ENCODE results near the gene CYFIP2.

CYFIP2 gene

DNA sequence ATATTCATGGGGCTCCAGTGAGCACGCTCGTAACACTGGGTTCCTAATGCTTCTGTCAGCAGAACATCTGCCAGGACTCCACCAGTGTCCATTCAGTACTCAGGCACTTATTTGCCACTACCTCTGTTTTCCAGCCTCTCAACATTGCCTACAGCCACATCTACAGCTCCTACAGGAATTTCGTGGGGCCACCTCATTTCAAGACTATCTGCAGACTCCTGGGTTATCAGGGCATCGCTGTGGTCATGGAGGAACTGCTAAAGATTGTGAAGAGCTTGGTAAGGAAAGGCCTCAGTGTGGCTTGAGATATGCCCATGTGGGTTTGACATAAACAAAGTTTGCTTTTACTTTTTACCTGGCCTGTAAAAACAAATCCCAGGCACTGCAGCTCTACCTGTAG, 92.9 kb downstream of the CYFIP2 start:
- no peak for DNase-seq (ENCODE audit: low spot score)

DNA sequence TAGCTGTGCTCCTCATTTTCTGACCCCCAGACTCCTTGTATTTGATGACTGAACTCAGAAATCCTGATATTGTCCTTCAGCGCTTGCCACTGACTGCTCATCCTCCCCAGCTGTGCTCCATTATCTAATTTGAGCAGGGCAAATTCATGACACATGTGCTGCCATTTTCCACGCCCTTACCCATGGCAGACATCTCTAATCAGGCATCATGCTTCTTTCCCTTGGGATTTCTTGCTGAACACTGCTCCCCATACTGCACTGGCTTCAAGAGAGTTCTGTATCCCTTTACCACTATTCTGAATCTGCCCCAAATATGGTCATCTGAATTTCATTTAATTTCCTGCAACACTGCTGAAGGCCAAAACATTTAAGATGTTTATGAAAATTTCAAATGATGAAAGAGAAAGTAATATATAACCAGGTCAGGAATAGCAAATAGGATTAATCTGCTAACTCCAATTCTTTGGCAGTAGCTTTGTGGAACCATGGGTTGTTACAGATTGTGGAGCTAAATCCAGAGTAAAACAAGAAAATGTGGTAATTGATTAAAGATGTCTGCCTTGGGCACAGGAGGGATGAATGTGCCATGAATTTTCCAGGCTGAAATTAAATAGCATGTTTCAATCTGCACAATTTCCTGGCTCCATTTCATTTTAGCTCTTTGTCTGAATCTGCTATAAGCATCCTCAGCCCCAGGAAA, 93.6 kb downstream of the CYFIP2 start:
- no peak for DNase-seq (ENCODE audit: low spot score)

DNA sequence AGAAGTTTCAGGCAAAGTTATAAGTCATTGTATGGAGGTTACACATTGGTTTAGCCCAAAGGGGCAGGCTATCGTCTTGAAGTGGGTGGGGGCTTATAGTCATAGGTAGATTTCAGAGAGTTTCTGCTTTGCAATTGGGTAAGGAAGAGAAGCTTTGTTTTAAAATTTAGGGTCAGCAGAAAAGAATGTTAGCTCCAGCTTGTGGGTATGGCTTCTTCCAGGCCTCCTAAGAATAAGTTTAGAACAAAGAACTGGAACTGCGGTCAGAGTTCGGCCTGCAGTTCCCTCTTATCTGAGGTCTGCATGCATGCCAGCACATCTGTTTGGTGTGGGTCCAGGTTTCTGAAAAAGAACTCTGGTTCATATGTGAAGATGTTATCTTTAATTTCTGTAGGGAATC, 96.1 kb downstream of the CYFIP2 start:
- no peak for DNase-seq (ENCODE audit: low spot score)

DNA sequence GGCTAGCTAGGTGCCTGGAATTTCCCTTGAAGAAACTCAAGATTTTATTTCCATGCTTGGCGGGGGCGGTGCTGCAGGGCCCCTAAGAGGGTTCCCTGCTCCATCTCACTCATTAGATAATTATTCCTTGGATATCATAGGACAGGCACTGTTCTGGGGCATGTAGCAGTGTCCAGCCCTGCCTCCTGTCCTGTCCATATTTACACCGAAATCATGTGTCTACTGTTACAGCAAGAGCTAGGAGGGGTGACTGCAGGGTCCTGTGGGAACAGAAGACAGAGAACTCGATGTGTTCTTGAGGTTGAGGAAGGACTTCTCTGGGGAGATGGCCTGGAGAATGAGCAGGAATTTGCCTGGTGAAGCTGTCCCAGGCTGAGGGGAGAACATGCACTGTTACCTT, 96.6 kb downstream of the CYFIP2 start:
- no peak for DNase-seq (ENCODE audit: low spot score)

DNA sequence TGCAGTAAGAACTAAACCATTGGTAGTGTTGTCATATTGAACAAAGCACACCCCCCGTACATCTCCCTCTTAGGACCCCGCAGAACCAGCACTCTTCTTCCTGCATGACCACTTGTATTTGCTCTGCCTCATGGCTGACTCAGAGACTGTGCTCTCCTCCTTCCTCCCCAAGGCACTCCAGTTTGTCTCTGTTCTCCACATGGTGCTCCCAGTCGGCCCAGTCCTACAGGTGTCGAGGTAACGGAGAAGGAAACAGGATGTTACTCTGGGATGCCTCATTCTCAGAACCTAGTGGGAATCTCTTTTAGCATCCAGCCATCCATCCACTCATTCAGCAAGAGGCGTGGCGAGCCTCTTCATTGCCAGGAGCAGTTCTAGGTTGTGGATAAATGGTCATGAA, 97.1 kb downstream of the CYFIP2 start:
- no peak for DNase-seq (ENCODE audit: low spot score)

DNA sequence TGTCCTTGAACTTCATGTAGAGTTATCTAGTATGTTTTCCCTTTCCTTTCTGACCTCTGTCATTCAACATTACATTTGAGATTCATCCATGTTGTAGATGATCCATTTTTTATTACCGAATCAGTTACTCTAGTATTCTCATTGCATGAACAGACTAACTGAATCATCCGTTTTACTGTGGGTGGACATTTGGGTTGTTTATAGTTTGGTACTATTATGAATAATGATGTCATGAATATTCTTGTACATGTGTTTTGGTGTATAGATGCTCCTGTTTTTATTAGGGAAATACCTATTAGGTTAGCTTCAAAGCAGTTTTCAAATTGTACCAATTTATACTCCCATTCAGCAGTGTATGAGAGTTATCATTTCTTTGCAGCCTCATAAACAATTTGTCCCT, 99.8 kb downstream of the CYFIP2 start:
- DNase-seq (ENCODE audit: low spot score), result no peak

DNA sequence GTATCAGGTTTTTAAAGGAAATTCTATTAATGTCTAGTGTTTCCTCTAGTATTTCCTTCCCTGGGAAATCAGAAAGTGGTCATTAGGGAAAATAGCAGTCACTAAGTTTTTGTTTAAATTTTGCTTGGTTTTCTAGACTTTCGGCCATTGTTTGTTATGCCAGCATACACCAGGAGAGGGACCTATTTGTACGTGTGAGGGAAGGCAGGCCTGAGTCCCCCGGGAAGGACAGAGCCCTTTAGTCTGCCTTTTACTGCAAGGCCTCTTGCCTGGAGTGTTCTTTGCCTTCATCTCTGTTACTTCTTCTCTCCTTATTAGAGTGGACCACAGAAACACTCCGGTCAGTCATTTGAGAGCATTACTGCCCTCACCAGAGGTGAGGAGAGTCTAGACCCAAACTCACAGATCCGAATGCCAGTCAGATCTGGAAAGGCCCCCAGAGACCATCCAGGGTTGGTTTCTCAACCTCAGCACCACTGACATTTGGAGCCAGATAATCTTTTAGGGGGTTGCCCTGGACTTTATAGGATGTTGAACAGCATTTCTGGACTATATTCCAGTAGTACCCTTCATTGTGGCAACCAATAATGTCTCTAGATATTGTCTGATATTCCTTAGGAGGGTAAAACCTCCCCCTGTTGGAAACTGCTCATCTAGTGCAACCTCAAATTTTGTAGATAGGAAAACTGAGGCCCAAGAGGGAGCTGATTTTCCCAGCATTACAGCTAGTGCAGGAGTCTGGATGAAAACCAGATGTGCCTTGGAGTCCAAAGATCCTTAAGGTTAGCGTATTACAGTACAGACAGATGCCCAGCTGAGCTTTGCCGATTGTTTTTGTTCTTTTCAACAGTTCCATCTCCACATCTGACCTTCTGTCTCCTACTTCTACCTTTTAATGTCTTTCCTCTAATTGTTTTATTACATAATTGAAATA, 101.1 kb downstream of the CYFIP2 start:
- DNase-seq (ENCODE audit: low spot score), result no peak

DNA sequence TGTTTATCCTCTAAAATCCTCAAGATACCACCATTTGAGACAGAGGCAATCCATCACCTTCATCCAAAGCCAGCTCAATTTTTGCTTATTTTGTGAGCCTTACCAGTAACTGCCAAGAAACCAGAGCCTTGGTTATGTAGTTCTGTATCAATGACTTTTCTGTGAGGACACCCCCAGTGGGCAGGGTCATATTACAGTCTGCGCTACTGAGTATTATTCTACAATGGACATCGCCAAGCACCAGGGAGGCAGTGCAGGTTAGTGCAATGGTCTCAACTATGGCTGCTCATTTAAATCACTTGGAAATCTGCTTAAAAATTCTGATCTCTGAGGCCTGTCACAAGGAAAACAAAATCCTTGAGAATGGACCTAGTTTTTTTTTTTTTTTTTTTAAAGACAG, 103.6 kb downstream of the CYFIP2 start:
- no peak for DNase-seq (ENCODE audit: low spot score)

DNA sequence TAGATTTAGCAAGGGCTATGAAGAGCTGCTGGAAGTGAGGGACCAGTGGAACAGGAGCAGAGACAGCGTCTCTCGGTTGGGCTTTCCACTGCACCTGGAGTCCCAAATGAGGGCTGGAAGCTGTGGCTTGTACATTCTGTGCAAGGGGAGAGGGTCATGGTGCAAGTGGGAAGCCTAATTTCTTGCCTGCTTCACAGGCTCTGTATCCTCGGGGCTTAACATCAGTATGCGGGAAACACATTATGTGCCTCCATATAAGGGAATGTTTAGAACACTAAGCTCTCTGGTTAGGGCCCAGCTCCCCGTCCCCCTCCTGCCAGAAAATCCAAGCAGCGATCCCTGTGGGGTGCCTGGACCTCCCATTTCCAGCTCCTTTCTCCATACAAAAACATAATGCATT, 105.0 kb downstream of the CYFIP2 start:
- no peak for DNase-seq (ENCODE audit: low spot score)

DNA sequence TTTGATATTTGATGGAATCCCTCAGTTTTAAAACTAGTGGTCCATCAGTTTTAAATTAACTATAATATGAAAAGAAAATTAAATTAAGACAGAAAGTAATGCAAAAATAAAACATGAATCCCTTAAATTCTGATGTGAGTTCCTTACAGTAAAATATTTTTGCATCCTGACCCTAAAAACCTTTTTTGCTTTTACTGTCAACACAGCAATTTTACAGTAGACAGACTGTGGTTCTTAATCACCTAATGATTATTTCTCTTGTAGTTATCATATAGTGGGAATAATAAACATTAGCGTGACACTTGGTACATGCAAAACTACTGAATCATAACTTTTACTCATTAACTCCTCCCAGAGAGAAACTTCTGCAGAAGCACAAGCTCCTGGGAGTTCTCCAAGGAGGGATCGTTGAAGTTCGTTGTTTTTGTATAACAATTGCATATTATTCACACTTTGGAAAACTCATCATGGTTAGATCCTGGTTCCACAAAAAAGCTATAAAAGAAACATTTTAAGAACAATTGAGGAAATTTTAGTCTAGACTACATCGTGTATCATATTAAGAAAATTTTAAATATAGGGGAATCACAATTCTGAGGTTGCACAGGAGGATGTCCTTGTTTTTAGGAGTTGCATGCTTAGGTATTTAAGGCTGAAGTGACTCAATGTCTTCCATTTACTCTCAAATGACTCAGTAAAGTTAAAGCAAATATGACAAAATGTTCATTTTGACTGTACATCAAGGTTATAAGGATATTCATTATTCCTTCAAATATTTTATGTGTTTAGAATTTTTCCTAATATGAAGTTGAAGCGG, 105.9 kb downstream of the CYFIP2 start:
- no peak for DNase-seq (ENCODE audit: low spot score)

DNA sequence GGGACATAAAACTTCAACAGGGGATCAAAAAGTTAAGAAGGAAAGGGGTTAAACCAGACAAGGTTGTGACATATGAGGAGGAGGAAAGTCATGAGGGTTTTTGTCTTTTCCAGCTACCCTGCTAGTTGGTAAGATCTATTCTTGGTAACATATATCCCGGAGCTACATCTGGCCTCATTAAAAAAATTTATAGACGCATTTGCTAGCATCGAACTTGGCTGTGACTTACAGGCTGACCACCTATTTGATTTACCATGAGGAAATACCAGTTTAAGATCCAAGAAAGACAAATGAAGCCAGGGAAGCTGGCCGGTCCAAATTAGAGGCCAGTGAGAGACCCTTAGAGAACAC, 106.5 kb downstream of the CYFIP2 start:
- no peak for DNase-seq (ENCODE audit: low spot score)

DNA sequence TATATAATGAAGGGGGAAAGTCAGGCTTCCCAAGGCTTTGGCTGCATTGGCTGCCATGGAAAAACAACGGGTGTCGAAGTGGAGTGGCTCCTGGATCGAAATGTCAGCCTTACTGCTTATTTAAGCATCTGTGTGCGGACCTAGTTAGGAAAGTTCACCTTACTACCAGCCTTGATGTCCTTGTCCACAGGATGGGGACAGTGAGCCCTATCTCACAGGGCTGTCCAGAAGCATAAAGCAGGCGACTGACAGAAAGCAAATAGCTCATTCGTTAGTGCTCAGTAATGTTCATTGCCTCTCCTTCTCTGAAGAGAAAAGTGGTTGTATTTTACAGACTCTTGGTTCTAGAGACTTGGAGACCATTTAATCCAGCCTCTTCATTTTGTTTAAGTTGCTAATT, 112.6 kb downstream of the CYFIP2 start:
- DNase-seq (ENCODE audit: low spot score), result no peak

DNA sequence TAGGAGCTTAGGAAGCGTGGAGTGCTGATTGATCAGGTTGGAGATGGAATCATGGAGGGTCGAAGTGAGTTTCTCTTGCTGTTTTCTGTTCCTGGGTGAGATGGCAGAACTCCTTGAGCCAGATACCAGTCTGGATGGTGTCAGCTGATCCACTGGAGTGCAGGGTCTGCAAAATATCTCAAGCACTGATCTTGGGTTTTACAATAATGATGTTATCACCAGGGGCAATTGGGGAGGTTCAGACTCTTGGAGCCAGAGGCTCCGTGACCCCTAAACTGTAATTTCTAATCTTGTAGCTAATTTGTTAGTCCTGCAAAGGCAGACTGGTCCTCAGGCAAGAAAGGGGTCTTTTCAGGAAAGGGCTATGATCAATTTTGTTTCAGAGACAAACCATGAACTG, 114.1 kb downstream of the CYFIP2 start:
- no peak for DNase-seq (ENCODE audit: low spot score)

DNA sequence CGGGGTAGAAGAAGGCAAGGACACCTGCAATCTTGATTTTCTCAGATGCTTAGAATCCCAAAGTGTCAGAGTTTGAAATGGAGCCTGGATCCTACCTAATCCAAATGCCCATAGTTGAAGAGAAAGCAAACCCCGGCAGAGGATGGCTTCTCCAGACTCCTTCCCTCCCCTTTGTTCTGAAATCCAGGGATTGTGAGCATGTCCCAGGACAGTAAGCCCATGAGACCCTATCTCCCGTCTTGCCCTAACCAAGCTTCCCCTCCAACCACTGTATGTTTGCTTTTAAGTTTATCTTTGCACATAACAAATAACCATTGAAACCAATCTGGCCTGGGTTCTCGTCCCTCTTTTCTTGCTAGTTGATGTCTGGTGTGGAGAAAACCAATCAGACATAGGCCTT, 115.8 kb downstream of the CYFIP2 start:
- no peak for DNase-seq (ENCODE audit: low spot score)

DNA sequence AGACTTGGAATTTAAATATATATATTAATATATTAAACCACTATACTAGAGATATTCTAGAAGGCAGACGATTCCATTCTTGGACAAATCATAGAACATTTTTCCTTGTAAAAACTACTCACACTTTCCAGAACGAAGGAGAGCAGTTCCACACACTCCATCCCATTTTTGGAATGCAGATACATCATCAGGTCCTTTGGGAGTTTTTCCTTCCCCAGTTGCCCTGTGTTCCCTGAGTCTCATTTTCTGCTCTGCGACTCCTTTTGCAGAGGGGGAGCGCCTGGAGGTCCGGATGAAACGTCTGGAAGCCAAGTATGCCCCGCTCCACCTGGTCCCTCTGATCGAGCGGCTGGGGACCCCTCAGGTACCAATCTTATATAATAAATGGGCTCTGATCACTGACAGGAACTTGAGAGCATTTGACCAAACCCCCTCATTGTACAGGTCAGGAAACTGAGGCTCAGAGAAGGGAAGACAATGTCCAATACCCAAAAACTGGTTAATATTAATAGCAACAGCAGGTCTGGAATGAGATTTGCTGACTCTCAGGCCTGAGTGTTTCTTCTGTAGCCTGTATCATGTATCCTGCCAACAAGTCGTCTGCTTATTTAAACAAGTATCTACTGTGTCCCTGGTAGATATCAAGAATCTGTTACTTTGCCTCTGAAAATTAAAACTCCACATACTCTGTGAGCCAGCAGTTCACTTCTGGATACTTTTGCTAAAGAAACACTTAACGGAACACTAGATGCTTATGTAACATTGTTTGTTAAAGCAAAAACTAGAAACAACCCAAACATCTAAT, 117.3 kb downstream of the CYFIP2 start:
- no peak for DNase-seq (ENCODE audit: low spot score)

DNA sequence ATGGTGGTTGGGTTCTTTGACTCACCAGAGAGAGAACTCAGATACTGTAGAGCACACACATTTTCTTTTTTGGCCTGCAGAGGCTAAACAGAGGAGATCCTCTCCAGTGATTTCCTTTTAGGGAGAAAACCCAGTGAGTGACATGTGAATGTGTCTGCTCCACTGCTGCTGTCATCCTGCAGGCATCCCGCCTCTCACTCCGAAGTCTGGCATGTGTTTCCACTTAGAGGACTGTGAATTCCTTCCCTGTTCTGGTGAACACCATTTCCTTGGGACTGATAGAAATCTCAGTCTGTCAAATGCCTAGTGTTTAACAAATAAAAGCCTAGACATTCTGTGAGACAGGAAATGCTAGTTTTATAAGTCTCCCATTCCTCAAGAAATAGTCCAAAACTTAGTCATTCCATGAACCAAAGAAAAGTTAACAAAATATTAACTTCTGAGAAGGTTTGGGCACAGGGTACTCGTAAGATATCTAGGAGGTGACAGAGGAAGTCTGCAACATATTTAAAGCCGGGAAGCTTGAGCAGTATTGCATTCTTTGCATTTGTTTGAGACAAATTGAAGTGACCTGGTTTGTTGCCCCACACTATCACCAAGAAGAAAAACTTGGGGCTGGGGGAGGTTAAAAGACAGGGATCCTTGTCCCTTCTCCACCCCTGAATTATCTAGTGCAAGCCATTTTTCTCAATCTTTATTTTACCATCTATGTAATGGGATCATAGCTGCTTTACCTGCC, 119.2 kb downstream of the CYFIP2 start:
- peak; percentile 55 for DNase-seq (ENCODE audit: low spot score)

DNA sequence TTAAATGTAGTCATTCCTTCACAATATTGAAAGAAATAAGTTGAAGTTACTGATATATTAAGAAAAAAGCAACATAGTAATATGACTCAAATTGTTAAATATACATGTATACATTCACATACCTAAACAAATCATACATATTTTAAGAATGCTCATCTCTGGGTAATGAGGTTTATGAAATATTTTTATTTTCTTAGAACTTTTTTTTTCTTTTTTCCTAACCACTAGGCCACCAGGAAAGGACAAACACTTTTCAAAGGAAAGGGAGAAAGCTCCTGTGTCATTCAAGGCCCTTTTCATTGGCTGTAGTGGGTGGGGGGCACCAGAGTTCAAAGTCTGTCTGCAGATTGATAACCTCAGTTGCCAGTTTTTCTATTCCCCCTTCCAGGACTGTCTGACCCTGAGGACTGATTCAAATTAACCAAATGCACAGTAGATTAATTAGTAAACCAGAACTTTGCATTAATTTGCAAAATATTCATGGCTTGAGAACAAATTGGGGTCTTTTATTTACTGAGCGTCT, 121.2 kb downstream of the CYFIP2 start:
- DNase-seq (ENCODE audit: low spot score), result no peak

DNA sequence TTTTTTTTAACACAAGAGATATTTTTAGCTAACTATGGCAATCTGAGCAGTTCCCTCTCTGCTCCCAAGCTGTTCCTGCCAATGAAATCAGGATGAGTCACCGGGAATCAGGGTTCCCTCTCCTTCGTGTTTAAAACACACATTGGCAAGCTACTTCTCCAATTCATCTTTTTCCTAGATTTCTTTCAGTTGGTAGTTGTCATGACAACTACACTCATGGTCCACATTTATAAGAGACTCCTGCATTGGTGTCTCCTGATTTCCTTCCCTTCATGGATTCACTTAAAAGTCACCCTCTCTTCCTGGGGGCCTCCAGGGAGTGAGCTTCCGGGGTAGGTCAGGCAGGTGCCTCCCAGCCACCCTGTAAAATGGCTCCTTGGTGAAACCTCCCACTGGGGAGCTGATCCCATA, 121.8 kb downstream of the CYFIP2 start:
- peak; percentile 76 for DNase-seq (ENCODE audit: low spot score)

DNA sequence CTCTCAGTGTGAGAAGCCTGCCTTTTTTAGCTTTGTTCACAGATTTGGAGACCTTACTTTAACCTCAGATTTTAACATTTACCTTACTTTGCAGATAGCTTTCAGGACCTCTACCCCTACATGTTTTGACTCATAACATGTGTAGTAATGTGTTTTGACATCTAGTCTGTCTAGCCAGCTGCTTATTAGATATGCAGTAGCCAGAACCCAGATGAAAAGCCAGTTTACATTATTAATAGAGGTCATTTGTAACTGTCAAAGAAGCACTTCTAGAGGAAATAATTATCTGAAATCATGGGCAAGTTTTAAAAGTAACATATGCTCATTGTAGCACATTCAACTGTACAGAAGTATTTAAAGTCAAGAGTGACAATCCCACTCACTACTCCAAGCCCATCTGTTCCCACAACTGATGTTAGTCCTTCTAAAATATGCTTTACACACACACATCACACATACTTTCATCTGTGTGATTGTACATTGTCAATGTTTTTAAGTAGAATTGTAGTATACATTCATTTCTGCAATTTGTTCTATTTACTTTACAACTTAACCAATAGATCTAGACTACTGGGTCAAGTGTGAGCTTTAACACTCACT, 122.3 kb downstream of the CYFIP2 start:
- DNase-seq (ENCODE audit: low spot score), result no peak

DNA sequence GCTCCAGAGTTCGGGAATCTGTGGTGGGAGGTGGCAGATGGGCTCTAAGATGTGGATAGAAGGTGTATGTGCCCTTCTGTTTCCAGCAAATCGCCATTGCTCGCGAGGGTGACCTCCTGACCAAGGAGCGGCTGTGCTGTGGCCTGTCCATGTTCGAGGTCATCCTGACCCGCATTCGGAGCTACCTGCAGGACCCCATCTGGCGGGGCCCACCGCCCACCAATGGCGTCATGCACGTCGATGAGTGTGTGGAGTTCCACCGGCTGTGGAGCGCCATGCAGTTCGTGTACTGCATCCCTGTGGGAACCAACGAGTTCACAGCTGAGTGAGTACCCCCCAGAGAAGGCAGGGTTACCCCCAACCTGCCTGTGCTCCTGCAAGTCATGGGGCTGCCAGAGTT, 123.2 kb downstream of the CYFIP2 start:
- DNase-seq (ENCODE audit: low spot score), result no peak

DNA sequence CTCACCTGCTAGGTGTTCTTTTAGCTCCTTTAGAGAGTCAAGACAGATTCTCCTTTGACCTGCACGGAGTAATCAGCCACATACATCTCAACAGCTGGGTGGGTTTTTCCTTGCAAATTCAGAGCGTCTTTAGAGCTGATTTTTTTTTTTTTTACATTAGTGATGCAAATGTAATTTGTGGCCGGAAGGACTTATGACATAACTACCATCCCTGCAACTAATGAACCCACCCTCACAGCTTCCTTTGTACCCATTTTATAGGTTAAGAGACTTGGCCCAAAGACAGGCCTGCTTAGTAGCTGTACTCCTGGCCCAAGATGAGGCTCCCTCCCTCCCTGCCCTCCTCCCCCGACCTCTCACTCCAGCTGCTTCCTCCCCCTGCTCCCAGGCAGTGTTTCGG, 124.2 kb downstream of the CYFIP2 start:
- no peak for DNase-seq (ENCODE audit: low spot score)
